ENCODE data around the gene TAOK3. TPM values are rescaled to one million over a fixed set of nuclear protein-coding genes. Genes with fewer than 3 reads are reported as not detected.

TAOK3 gene
- total RNA-seq, 1 experiment from 2014 or later, result 55.8 TPM

DNA sequence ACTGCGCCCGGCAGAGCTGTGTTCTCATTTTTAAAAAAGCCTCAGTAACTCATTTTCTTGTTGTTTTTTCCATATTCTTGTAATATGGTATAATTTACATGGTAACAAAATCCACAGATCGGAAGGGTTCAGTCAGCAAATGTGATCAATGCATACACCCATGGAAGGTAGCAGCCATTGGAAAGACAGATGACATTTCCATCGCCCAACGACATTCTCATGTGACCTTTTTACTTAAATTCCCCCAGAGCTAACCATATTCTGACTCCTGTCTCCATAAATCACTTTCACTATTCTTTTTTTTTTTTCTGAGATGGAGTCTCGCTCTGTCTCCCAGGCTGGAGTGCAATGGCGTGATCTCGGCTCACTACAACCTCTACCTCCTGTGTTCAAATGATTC lies 231.9 kb downstream of the TAOK3 start:
- Histone ChIP-seq H3K4me3 (no peak overlapping the region), H4K20me1 (ENCODE audit: insufficient read depth) (0 out of 2 replicates have a peak, but pooled peaks cover 2% of the 10 kb centered on the region), H3F3A (ENCODE audit: insufficient read depth, low read depth) (no peaks in the 10 kb centered on the region), H3K36me3 (ENCODE audit: low read depth) (peaks cover 14% of the 10 kb centered on the region; the same call in 1 of the 2 replicates), H3K27ac (no peak overlapping the region), H2AFZ (no peak overlapping the region), H3K4me1 (replicated peaks; ENCODE audit: insufficient read depth) (peaks cover 17% of the 10 kb centered on the region), H3K27me3 (ENCODE audit: insufficient read depth, low read depth) (no peaks in the 10 kb centered on the region), H3K4me2 (no peak overlapping the region), H3K9me2 (ENCODE audit: insufficient read depth) (no peaks in the 10 kb centered on the region), H3K79me2 (ENCODE audit: low read depth) (peaks cover 22% of the 10 kb centered on the region), H3K9me3 (ENCODE audit: insufficient read depth, low read depth) (no peaks in the 10 kb centered on the region)
- CTCF ChIA-PET, result no interaction called here
- POLR2A ChIA-PET (ENCODE audit: unreplicated experiment), result no interaction called here
- intact Hi-C loops (cut with micrococcal nuclease; ENCODE audit: unreplicated experiment), result no loop called here
- TF ChIP-seq EZH2 (IDR thresholded peaks at IDR 0.05; ENCODE audit: low read depth) (no peak), CTCF (conservative IDR thresholded peaks at IDR 0.05) (no peak)
- DNase-seq, result no peak
- no TSS peak for BruUV-seq (replicated peaks)

DNA sequence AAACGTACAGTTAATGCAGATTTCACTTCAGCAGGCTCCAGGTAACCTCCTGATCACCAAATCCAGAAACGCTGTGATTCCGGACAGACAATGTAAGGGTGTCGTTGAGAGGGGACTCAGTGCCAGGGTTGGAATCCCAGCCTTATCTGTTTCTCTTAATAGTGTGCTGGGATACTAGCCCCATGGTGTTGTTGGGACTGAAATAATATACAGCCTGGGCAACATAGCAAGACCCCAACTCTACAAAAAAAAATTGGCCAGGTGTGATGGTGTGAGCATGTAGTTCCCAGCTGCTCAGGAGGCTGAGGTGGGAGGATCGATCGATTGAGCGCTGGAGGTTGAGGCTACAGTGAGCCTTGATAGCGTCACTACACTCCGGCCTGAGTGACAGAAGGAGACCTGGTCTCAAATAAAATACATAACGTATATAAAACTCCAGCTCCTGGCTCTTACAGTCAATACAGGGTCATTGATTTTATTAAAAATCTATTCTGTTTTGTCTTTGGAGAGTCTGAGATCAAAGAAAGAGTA lies 235.5 kb downstream of the TAOK3 start:
- Histone ChIP-seq H3K27ac (no peak overlapping the region), H3K4me1 (replicated peaks; ENCODE audit: insufficient read depth) (peaks cover 28% of the 10 kb centered on the region), H3K9me2 (ENCODE audit: insufficient read depth) (no peaks in the 10 kb centered on the region), H3K27me3 (ENCODE audit: insufficient read depth, low read depth) (no peaks in the 10 kb centered on the region), H3K9me3 (ENCODE audit: insufficient read depth, low read depth) (no peaks in the 10 kb centered on the region), H3F3A (ENCODE audit: insufficient read depth, low read depth) (peaks cover 6% of the 10 kb centered on the region; the same call in 1 of the 2 replicates), H3K4me3 (peak overlapping the region; percentile 83), H3K36me3 (ENCODE audit: low read depth) (0 out of 2 replicates have a peak, but pooled peaks cover 4% of the 10 kb centered on the region), H4K20me1 (ENCODE audit: insufficient read depth) (no peaks in the 10 kb centered on the region), H3K4me2 (peak overlapping the region; percentile 83), H2AFZ (peak overlapping the region; percentile 84), H3K79me2 (ENCODE audit: low read depth) (peaks cover 37% of the 10 kb centered on the region)
- POLR2A ChIA-PET (ENCODE audit: unreplicated experiment), result no interaction called here
- DNase-seq, result no peak
- TSS peak; percentile 58 for BruUV-seq (replicated peaks)
- CTCF ChIA-PET, result no interaction called here
- intact Hi-C loops (cut with micrococcal nuclease; ENCODE audit: unreplicated experiment), result loop anchor here (2.0 to 10.0 kb wide), 2 partner anchors 74 to 262 kb away; no protein-coding TSS in a partner anchor
- no peak for TF ChIP-seq EZH2 (IDR thresholded peaks at IDR 0.05; ENCODE audit: low read depth)
- TF ChIP-seq CTCF (conservative IDR thresholded peaks at IDR 0.05), result no peak

DNA sequence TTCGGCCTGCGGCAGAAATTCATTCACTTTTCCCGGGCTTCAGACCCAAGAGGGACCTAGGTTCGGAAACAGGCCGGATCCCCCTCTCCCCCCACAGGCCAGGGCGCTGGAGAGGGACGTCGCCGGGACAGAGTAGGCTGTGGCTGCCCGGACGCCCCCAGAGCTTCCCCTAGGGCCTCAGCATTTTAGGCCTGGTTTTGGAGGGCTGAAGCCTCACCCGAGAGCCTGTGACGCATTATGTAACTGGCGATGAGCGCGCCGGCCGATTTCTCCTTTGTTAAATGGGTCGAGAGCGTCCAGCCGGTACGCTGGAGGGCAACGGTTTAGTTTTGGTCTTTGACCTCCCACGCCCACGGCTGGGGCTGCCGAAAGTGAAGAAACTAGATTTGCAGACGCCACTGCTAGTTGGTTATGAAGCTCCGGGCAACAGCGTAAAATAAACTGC lies 236.1 kb downstream of the TAOK3 start:
- TF ChIP-seq EZH2 (IDR thresholded peaks at IDR 0.05; ENCODE audit: low read depth) (no peak), CTCF (conservative IDR thresholded peaks at IDR 0.05) (no peak)
- Histone ChIP-seq H3K9me2 (ENCODE audit: insufficient read depth) (no peaks in the 10 kb centered on the region), H3F3A (ENCODE audit: insufficient read depth, low read depth) (peaks cover 12% of the 10 kb centered on the region), H3K36me3 (ENCODE audit: low read depth) (0 out of 2 replicates have a peak, but pooled peaks cover 4% of the 10 kb centered on the region), H3K27me3 (ENCODE audit: insufficient read depth, low read depth) (no peaks in the 10 kb centered on the region), H2AFZ (peak overlapping the region; percentile 84), H3K4me2 (peak overlapping the region; percentile 83), H3K27ac (no peak overlapping the region), H4K20me1 (ENCODE audit: insufficient read depth) (no peaks in the 10 kb centered on the region), H3K9me3 (ENCODE audit: insufficient read depth, low read depth) (no peaks in the 10 kb centered on the region), H3K79me2 (ENCODE audit: low read depth) (peaks cover 37% of the 10 kb centered on the region), H3K4me3 (peak overlapping the region; percentile 83), H3K4me1 (replicated peaks; ENCODE audit: insufficient read depth) (peaks cover 34% of the 10 kb centered on the region)
- ChIA-PET CTCF (interaction anchor here (0.6 to 1.7 kb wide), 2 partner anchors 16 to 82 kb away, joined by 3 to 4 read pairs; no protein-coding TSS in a partner anchor), POLR2A (ENCODE audit: unreplicated experiment) (interaction anchor here (0.6 kb wide), 2 partner anchors 69 to 176 kb away, joined by 3 to 6 read pairs; no protein-coding TSS in a partner anchor)
- BruUV-seq (replicated peaks), result no TSS peak
- intact Hi-C loops (cut with micrococcal nuclease; ENCODE audit: unreplicated experiment), result loop anchor here (1.0 to 10.0 kb wide), 3 partner anchors 34 to 262 kb away; no protein-coding TSS in a partner anchor
- DNase-seq, result peak in 1 of 2 experiments; percentile 4
